Renal pelvis (tissue), 12 donors: ENCODE measurements around the gene RNASE1. TPM values are rescaled to one million over a fixed set of nuclear protein-coding genes. Genes with fewer than 3 reads are reported as not detected.
"Not testable (repeated sequence)": the region's sequence is repeated elsewhere in the genome, so short reads cannot be mapped to it uniquely, and the experiment has no call there.

Experiments used
- DNase-seq: peaks from one replicate; pipeline ENCODE4 v3.0.0-alpha.2; 2013
- long read RNA-seq, 16 experiments: transcript quantifications; one replicate each; lab custom pipeline, GENCODE V29; 2026
- polyA plus RNA-seq, 3 donors: library from polyadenylated mRNA; unstranded; fragments of 120-200 nt; gene quantifications; one replicate each; pipeline ENCODE4 v1.2.1, GENCODE V29; 2013; ENCODE audit not compliant: insufficient read length in 3 of 3

The RNASE1 gene
- 100 to 1,000 TPM; 127 to 202 (median 145) TPM for polyA plus RNA-seq
- long read RNA-seq, donor 1, transcript RNASE1-202 (2 exons, 1,348 nt) = major isoform, 117 of 121 reads
- long read RNA-seq, donor 1, partial matches to known transcripts = 0 of 121 reads
- long read RNA-seq, donor 1, other reads (novel, unspliced or antisense) = 0 of 121 reads
- long read RNA-seq, donor 2, transcript RNASE1-202 (2 exons, 1,348 nt) = major isoform, 186 of 196 reads
- long read RNA-seq, donor 2, transcript RNASE1-203 (3 exons, 769 nt) = minor isoform, 7 of 196 reads
- long read RNA-seq, donor 2, partial matches to known transcripts = 0 of 196 reads
- long read RNA-seq, donor 2, other reads (novel, unspliced or antisense) = 0 of 196 reads
- long read RNA-seq, donor 3, transcript RNASE1-203 (3 exons, 769 nt) = minor isoform, 10 of 160 reads
- long read RNA-seq, donor 3, transcript RNASE1-202 (2 exons, 1,348 nt) = major isoform, 142 of 160 reads
- long read RNA-seq, donor 3, transcript RNASE1-201 (3 exons, 878 nt) = minor isoform, 8 of 160 reads
- long read RNA-seq, donor 3, partial matches to known transcripts = 0 of 160 reads
- long read RNA-seq, donor 3, other reads (novel, unspliced or antisense) = 0 of 160 reads
- long read RNA-seq, donor 4, transcript RNASE1-201 (3 exons, 878 nt) = minor isoform, 10 of 200 reads
- long read RNA-seq, donor 4, transcript RNASE1-202 (2 exons, 1,348 nt) = major isoform, 180 of 200 reads
- long read RNA-seq, donor 4, transcript RNASE1-203 (3 exons, 769 nt) = minor isoform, 8 of 200 reads
- long read RNA-seq, donor 4, partial matches to known transcripts = 0 of 200 reads
- long read RNA-seq, donor 4, other reads (novel, unspliced or antisense) = 0 of 200 reads
- long read RNA-seq, donor 5, transcript RNASE1-202 (2 exons, 1,348 nt) = major isoform, 69 of 77 reads
- long read RNA-seq, donor 5, transcript RNASE1-203 (3 exons, 769 nt) = minor isoform, 5 of 77 reads
- long read RNA-seq, donor 5, partial matches to known transcripts = 0 of 77 reads
- long read RNA-seq, donor 5, other reads (novel, unspliced or antisense) = 0 of 77 reads
- long read RNA-seq, donor 6, transcript RNASE1-202 (2 exons, 1,348 nt) = major isoform, 106 of 115 reads
- long read RNA-seq, donor 6, transcript RNASE1-201 (3 exons, 878 nt) = minor isoform, 6 of 115 reads
- long read RNA-seq, donor 6, partial matches to known transcripts = 0 of 115 reads
- long read RNA-seq, donor 6, other reads (novel, unspliced or antisense) = 0 of 115 reads
- long read RNA-seq, donor 7, transcript RNASE1-201 (3 exons, 878 nt) = minor isoform, 6 of 140 reads
- long read RNA-seq, donor 7, transcript RNASE1-202 (2 exons, 1,348 nt) = major isoform, 128 of 140 reads
- long read RNA-seq, donor 7, partial matches to known transcripts = 0 of 140 reads
- long read RNA-seq, donor 7, other reads (novel, unspliced or antisense) = 0 of 140 reads
- long read RNA-seq, donor 8, transcript RNASE1-203 (3 exons, 769 nt) = minor isoform, 7 of 239 reads
- long read RNA-seq, donor 8, transcript RNASE1-201 (3 exons, 878 nt) = minor isoform, 7 of 239 reads
- long read RNA-seq, donor 8, transcript RNASE1-202 (2 exons, 1,348 nt) = major isoform, 145 of 239 reads
- long read RNA-seq, donor 8, partial matches to known transcripts = 78 of 239 reads
- long read RNA-seq, donor 8, other reads (novel, unspliced or antisense) = 0 of 239 reads
- long read RNA-seq, donor 9, transcript RNASE1-203 (3 exons, 769 nt) = minor isoform, 5 of 205 reads
- long read RNA-seq, donor 9, transcript RNASE1-201 (3 exons, 878 nt) = minor isoform, 8 of 205 reads
- long read RNA-seq, donor 9, transcript RNASE1-202 (2 exons, 1,348 nt) = major isoform, 191 of 205 reads
- long read RNA-seq, donor 9, partial matches to known transcripts = 0 of 205 reads
- long read RNA-seq, donor 9, other reads (novel, unspliced or antisense) = 0 of 205 reads
- long read RNA-seq, donor 10, transcript RNASE1-202 (2 exons, 1,348 nt) = major isoform, 94 of 145 reads
- long read RNA-seq, donor 10, partial matches to known transcripts = 42 of 145 reads
- long read RNA-seq, donor 10, other reads (novel, unspliced or antisense) = 0 of 145 reads
- long read RNA-seq, donor 11, transcript RNASE1-202 (2 exons, 1,348 nt) = major isoform, 59 of 67 reads
- long read RNA-seq, donor 11, partial matches to known transcripts = 0 of 67 reads
- long read RNA-seq, donor 11, other reads (novel, unspliced or antisense) = 0 of 67 reads
- long read RNA-seq, donor 12, transcript RNASE1-203 (3 exons, 769 nt) = minor isoform, 9 of 174 reads
- long read RNA-seq, donor 12, transcript RNASE1-202 (2 exons, 1,348 nt) = major isoform, 163 of 174 reads
- long read RNA-seq, donor 12, partial matches to known transcripts = 0 of 174 reads
- long read RNA-seq, donor 12, other reads (novel, unspliced or antisense) = 0 of 174 reads
- long read RNA-seq, donor 13, transcript RNASE1-202 (2 exons, 1,348 nt) = major isoform, 72 of 78 reads
- long read RNA-seq, donor 13, partial matches to known transcripts = 0 of 78 reads
- long read RNA-seq, donor 13, other reads (novel, unspliced or antisense) = 0 of 78 reads
- long read RNA-seq, donor 14 = 0 reads
- long read RNA-seq, donor 15 = 0 reads
- long read RNA-seq, donor 16, transcript RNASE1-202 (2 exons, 1,348 nt) = major isoform, 142 of 155 reads
- long read RNA-seq, donor 16, transcript RNASE1-201 (3 exons, 878 nt) = minor isoform, 6 of 155 reads
- long read RNA-seq, donor 16, transcript RNASE1-203 (3 exons, 769 nt) = minor isoform, 7 of 155 reads
- long read RNA-seq, donor 16, partial matches to known transcripts = 0 of 155 reads
- long read RNA-seq, donor 16, other reads (novel, unspliced or antisense) = 0 of 155 reads

GRCh38 chr14:20802341-20803084 is at the start of gene RNASE1:
Gene RNASE1, minus strand, starts transcription at chr14:20802844. Its CDS starts 776 bp downstream, at chr14:20802068.
- DNase-seq = no peak

DNA sequence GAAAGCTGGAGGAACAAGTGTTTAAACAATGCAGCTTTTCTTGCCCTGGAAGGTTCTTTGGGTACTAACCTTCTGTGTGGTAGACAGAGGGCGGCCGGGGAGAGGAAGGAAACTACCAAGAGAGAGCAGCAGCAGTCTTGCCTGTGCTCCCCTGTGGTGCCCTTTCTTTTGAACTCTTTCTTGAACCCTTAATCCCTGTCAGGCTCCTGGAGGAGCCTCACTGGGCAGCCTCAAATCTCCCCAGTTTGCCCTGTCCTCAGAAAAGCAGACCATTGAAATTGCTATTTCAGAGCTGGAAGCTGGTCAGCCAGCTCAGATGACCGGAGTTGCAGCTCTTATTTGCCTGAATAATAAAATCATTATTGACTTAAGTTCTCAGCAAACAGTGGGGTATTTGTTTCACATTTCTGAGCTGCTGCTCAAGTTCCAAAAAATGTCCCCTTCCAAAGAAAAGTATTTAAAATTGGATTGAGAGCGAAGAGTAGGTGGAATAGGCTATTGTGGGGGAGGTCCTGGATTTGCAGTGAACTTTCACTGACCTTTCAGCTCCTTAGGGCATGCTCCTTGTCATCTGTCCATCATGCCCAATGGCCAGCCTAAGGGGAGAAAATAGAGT is 46.4 kb upstream of the RNASE1 start:
- no peak for DNase-seq

DNA sequence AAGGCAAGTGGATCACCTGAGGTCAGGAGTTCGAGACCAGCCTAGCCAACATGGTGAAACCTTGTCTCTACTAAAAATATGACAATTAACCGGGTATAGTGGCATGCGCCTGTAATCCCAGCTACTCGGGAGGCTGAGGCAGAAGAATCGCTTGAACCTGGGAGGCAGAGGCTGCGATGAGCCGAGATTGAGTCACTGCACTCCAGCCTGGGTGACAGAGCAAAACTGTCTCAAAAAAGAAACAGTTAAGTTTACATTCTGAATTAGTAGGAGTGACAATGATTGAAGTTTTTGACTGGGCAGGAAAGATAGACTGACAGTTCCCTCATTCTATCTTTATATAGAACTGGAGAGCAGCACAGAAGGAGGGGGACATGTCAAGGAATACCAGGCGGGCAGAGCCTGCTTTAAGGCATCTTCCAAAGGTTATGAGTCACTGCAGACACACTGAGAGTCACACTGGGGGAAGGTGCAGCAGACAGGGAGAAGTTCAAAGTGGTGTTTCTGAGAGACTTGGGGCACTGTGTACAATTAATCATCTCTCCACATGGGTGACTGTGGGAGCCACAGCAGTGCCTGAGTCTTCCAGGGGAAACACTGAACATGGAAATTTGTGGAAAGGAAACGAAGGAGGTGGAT is 45.8 kb upstream of the RNASE1 start:
- DNase-seq = no peak

GRCh38 chr14:20846560-20846959 is 43.9 kb upstream of the RNASE1 start:
- DNase-seq = no peak

DNA sequence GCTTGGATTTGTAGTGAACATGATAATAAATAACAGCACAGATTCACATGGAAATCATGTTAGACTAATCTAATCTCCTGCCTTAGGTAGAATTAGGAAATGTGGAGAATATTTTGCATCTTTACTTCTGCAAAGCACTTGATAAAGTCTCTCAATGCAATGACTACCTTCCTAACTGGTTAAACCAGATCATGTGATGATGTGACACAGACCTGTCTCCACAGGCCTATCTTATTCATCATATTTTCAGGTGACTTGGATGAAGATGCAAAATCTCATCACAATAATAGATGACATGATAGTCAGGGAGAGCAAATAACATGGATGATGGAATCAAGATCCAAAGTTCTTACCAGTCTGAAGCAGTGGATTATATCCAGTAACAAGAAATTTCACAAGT is 38.5 kb upstream of the RNASE1 start:
- no peak for DNase-seq

DNA sequence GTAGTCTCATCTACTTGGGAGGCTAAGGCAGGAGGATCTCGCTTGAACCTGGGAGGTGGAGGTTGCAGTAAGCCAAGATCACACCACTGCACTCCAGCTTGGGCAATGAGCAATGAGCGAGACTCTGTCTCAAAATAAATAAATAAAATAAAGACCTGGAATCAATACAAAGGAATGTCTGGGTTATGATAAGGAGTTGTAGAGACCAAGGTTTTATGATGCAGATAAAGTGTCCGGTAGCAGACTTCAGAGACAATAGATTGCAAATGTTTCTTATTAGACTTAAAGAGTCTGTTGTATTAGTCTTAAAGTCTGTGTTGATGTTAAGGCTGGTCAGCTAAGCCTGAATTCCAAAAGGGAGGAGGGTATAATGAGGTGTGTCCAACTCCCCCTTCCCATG is 35.2 kb upstream of the RNASE1 start:
- no peak for DNase-seq

- peak; percentile 21 for DNase-seq
Measured at GRCh38 chr14:20836668-20837338, 34.2 kb upstream of the RNASE1 start.

GRCh38 chr14:20834899-20835298 is 32.3 kb upstream of the RNASE1 start:
- DNase-seq = no peak

DNA sequence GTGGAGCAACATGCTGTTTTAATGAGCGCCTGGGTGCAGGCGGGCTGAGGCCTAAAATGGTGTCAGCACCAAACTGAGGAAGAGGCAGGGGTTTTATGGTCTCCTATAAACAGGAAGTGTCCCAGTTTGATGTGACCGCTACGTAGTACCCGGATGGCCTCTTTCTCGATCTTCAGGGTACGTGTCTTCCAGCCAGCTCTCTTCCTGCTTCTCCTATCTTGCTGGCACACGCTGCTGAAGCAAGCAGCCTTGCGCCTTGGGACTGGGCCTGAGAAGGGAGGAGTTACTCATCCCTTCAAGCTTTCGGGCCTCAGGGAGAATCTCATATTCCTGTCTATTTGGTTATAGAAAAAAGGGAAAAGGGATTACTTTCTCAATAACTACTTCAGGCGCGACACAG is 28.2 kb upstream of the RNASE1 start:
- no peak for DNase-seq

- not testable (repeated sequence) for DNase-seq
Measured at GRCh38 chr14:20828024-20828694, 25.5 kb upstream of the RNASE1 start.

- no peak for DNase-seq
Measured at GRCh38 chr14:20827326-20827725, 24.7 kb upstream of the RNASE1 start.

DNA sequence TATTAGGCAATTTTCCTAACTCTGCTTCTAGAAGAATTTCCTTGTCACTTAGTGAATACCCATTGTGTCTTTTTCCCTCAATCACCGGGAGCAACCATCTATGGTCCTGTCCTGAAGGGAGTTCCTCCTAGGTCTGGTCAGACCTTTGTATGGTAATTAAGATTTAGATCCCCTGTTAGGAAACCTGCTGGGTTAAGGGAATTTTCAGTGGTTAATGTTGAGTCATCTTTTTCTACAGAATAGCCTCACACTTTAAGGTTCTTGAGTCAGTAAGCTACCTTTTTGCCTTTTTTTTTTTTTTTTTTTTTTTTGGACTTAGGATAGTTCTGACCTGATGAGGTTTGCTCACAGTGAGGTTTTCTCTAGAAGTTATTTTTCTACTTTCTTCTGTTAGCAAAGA is 24.0 kb upstream of the RNASE1 start:
- not testable (repeated sequence) for DNase-seq

GRCh38 chr14:20823859-20824258 is 21.2 kb upstream of the RNASE1 start:
- no peak for DNase-seq

DNA sequence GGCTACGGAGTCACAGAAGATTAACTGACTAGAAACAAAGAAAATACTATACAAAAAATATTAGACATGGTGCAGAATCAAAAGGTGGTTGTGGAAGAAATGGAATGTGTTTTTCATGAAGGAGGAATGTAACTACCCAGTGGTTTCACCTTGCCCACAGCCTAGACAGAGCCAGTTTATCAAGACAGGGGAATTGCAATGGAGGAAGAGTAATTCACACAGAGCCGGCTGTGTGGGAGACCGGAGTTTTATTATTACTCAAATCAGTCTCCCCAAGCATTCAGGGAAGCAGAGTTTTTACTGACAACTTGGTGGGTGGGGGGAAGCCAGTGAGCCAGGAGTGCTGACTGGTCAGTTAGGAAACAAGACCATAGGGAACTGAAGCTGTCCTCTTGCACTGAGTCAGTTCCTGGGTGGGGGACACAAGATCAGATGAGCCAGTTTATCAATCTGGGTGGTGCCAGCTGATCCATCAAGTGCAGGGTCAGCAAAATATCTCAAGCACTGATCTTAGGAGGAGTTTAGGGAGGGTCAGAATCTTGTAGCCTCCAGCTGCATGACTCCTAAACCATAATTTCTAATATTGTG is 19.0 kb upstream of the RNASE1 start:
- not testable (repeated sequence) for DNase-seq
